ENCODE data around the gene OR52H1. TPM values are rescaled to one million over a fixed set of nuclear protein-coding genes. Genes with fewer than 3 reads are reported as not detected.

Gene OR52H1
- total RNA-seq, 1 donor from 2014 or later: not detected

DNA sequence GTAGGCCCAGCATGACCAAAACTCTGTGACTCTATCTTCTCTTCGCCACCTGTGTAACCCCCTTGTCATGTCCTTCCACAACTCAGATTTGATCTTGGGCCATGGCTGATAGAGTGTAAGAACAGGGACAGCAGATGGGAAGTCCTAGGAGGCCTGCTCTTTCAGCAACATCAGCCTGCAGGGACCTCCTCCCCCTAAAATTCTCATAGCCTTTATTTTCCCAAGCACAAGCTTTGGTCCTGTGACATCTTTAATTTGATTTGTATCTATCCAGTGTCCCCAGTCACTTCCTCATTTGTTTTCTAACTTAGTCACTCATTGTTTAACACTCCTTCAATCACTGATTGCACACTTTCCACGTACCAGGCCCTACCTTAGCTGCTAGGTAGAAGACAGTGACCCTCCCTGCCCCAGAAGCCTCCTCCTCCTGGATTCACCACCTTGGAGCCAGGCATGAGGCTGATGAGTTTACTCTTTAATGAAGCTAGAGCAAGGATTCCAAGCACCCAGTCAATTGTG, 43.9 kb downstream of the OR52H1 start:
- Histone ChIP-seq H3F3A (ENCODE audit: low read depth) (no peaks in the 10 kb centered on the region), H3K9ac (no peak overlapping the region), H3K27ac (no peak overlapping the region), H3K4me1 (no peaks in the 10 kb centered on the region), H2AFZ (replicated peaks) (no peak overlapping the region), H4K20me1 (ENCODE audit: low read depth) (no peaks in the 10 kb centered on the region), H3K9me3 (ENCODE audit: low read depth) (no peaks in the 10 kb centered on the region), H3K4me3 (no peak overlapping the region), H3K27me3 (no peaks in the 10 kb centered on the region), H3K4me2 (no peak overlapping the region), H3K36me3 (no peaks in the 10 kb centered on the region), H3K79me2 (ENCODE audit: low read depth) (no peaks in the 10 kb centered on the region)
- TF ChIP-seq EZH2 (IDR thresholded peaks at IDR 0.05): no peak
- TF ChIP-seq EZH2phosphoT487 (IDR thresholded peaks at IDR 0.05): no peak
- TF ChIP-seq, protein P1, sequence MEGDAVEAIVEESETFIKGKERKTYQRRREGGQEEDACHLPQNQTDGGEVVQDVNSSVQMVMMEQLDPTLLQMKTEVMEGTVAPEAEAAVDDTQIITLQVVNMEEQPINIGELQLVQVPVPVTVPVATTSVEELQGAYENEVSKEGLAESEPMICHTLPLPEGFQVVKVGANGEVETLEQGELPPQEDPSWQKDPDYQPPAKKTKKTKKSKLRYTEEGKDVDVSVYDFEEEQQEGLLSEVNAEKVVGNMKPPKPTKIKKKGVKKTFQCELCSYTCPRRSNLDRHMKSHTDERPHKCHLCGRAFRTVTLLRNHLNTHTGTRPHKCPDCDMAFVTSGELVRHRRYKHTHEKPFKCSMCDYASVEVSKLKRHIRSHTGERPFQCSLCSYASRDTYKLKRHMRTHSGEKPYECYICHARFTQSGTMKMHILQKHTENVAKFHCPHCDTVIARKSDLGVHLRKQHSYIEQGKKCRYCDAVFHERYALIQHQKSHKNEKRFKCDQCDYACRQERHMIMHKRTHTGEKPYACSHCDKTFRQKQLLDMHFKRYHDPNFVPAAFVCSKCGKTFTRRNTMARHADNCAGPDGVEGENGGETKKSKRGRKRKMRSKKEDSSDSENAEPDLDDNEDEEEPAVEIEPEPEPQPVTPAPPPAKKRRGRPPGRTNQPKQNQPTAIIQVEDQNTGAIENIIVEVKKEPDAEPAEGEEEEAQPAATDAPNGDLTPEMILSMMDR (IDR thresholded peaks at IDR 0.05): no peak
- no peak for DNase-seq (ENCODE audit: low spot score)
- H3K27me3 Mint-ChIP-seq (ENCODE audit: insufficient read depth, low read depth): peaks cover 4% of the 10 kb centered on the region
- no peaks in the 10 kb centered on the region for H3K36me3 Mint-ChIP-seq
- no peak overlapping the region for H3K27ac Mint-ChIP-seq
- H3K4me1 Mint-ChIP-seq: no peaks in the 10 kb centered on the region
- H3K4me3 Mint-ChIP-seq: no peak overlapping the region
- H3K9me3 Mint-ChIP-seq: no peaks in the 10 kb centered on the region

DNA sequence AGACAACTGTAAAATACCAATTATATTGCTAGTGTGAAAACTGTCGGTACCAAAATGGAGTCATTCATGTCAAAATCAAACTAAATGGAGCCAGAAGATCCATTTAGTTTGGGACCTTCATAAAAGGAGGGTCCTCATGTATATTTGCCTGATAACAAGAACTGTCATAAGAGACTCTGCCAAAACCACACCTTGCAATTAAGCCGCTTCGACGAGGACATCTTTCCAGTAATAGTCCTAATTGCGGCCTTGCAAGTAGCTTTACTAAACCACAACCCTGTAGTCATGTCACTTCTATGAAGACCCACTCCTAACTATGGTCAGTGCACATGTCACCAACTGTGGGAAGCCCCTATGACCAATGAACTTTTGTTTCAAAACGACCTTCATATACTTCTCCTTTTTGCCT, 47.9 kb downstream of the OR52H1 start:
- Histone ChIP-seq H4K20me1 (ENCODE audit: low read depth) (no peaks in the 10 kb centered on the region), H3F3A (ENCODE audit: low read depth) (no peaks in the 10 kb centered on the region), H3K36me3 (no peaks in the 10 kb centered on the region), H2AFZ (replicated peaks) (no peak overlapping the region), H3K79me2 (ENCODE audit: low read depth) (no peaks in the 10 kb centered on the region), H3K4me2 (no peak overlapping the region), H3K9me3 (ENCODE audit: low read depth) (no peaks in the 10 kb centered on the region), H3K27me3 (no peaks in the 10 kb centered on the region), H3K27ac (no peak overlapping the region), H3K4me1 (no peaks in the 10 kb centered on the region), H3K9ac (no peak overlapping the region), H3K4me3 (no peak overlapping the region)
- TF ChIP-seq EZH2 (IDR thresholded peaks at IDR 0.05) (no peak), EZH2phosphoT487 (IDR thresholded peaks at IDR 0.05) (no peak)
- TF ChIP-seq, protein P1 (IDR thresholded peaks at IDR 0.05): no peak
- H3K9me3 Mint-ChIP-seq: no peaks in the 10 kb centered on the region
- no peak overlapping the region for H3K27ac Mint-ChIP-seq
- H3K4me3 Mint-ChIP-seq: no peak overlapping the region
- DNase-seq (ENCODE audit: low spot score): no peak
- no peaks in the 10 kb centered on the region for H3K27me3 Mint-ChIP-seq (ENCODE audit: insufficient read depth, low read depth)
- H3K36me3 Mint-ChIP-seq: no peaks in the 10 kb centered on the region
- H3K4me1 Mint-ChIP-seq: no peaks in the 10 kb centered on the region

DNA sequence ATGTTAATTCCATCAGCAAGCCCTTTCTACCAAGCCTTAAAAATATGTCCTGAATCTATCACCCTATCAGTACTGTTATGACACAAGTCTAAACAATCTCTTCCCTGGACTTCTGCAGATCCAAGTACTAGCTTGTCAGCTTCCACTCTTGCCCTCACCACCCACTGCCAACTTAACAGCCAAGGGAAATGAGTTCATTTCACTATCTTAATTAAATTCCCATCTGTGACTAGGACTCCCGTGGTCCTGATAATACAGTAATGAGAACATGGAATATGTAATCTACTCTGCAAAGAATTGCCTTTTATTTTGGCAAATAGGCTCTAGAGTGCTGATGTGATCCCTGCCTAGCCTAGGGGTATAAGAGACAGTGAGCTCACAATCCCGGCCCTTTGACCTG, 48.7 kb downstream of the OR52H1 start:
- H3K4me3 ChIP-seq: no peak overlapping the region
- H3K36me3 Mint-ChIP-seq: no peaks in the 10 kb centered on the region
- no peaks in the 10 kb centered on the region for H3K79me2 ChIP-seq (ENCODE audit: low read depth)
- H3K27ac ChIP-seq: no peak overlapping the region
- no peaks in the 10 kb centered on the region for H3K4me1 ChIP-seq
- DNase-seq (ENCODE audit: low spot score): no peak
- no peak overlapping the region for H2AFZ ChIP-seq (replicated peaks)
- H3K4me2 ChIP-seq: no peak overlapping the region
- TF ChIP-seq EZH2 (IDR thresholded peaks at IDR 0.05) (no peak), EZH2phosphoT487 (IDR thresholded peaks at IDR 0.05) (no peak)
- TF ChIP-seq, protein P1 (IDR thresholded peaks at IDR 0.05): no peak
- no peaks in the 10 kb centered on the region for H3K4me1 Mint-ChIP-seq
- H3K27ac Mint-ChIP-seq: no peak overlapping the region
- no peaks in the 10 kb centered on the region for H3K36me3 ChIP-seq
- H3K9me3 ChIP-seq (ENCODE audit: low read depth): no peaks in the 10 kb centered on the region
- H3K9ac ChIP-seq: no peak overlapping the region
- no peaks in the 10 kb centered on the region for H3F3A ChIP-seq (ENCODE audit: low read depth)
- no peaks in the 10 kb centered on the region for H3K9me3 Mint-ChIP-seq
- H3K27me3 ChIP-seq: no peaks in the 10 kb centered on the region
- no peaks in the 10 kb centered on the region for H4K20me1 ChIP-seq (ENCODE audit: low read depth)
- H3K4me3 Mint-ChIP-seq: no peak overlapping the region
- H3K27me3 Mint-ChIP-seq (ENCODE audit: insufficient read depth, low read depth): no peaks in the 10 kb centered on the region

Other genes with a start within 250 kb of the OR52H1 start
- gene OR51B4, start 246.6 kb downstream of the OR52H1 start, total RNA-seq (ENCODE audit: low replicate concordance): 0.22 TPM in 1 of 2 replicates, not detected in the other
- gene OR51B2, start 224.2 kb downstream of the OR52H1 start, total RNA-seq (ENCODE audit: low replicate concordance): 0.40 TPM in 1 of 2 replicates, not detected in the other
- 0.22 TPM in 1 of 2 replicates, not detected in the other for gene OR51B5, start 205.0 kb downstream of the OR52H1 start, total RNA-seq (ENCODE audit: low replicate concordance)
- not detected in 2 replicates for gene OR51B6, start 197.0 kb downstream of the OR52H1 start, total RNA-seq (ENCODE audit: low replicate concordance)
- gene OR51M1, start 164.7 kb downstream of the OR52H1 start, total RNA-seq (ENCODE audit: low replicate concordance): not detected in 2 replicates
- gene OR51Q1, start 126.4 kb downstream of the OR52H1 start, total RNA-seq (ENCODE audit: low replicate concordance): not detected in 2 replicates
- 0.15 TPM in 1 of 2 replicates, not detected in the other for gene OR51I1, start 107.0 kb downstream of the OR52H1 start, total RNA-seq (ENCODE audit: low replicate concordance)
- not detected in 2 replicates for gene OR51I2, start 99.2 kb downstream of the OR52H1 start, total RNA-seq (ENCODE audit: low replicate concordance)
- gene OR52D1, start 59.9 kb downstream of the OR52H1 start, total RNA-seq (ENCODE audit: low replicate concordance): not detected in 2 replicates
- 0.37 and 0.39 TPM in 2 replicates for gene UBQLN3, start 38.6 kb downstream of the OR52H1 start, total RNA-seq (ENCODE audit: low replicate concordance)
- 0.19 and 0.90 TPM in 2 replicates for gene UBQLNL, start 31.8 kb downstream of the OR52H1 start, total RNA-seq (ENCODE audit: low replicate concordance)
- gene OR52B6, start 32.3 kb upstream of the OR52H1 start, total RNA-seq (ENCODE audit: low replicate concordance): not detected in 2 replicates
- 7.1 and 7.4 TPM in 2 replicates for gene TRIM6, start 48.1 kb upstream of the OR52H1 start, total RNA-seq (ENCODE audit: low replicate concordance)
- gene TRIM34, start 76.5 kb upstream of the OR52H1 start, total RNA-seq (ENCODE audit: low replicate concordance): 4.1 and 4.5 TPM in 2 replicates
- gene TRIM5, start 136.5 kb upstream of the OR52H1 start, total RNA-seq (ENCODE audit: low replicate concordance): 24.5 and 26.7 TPM in 2 replicates
- gene TRIM22, start 141.2 kb upstream of the OR52H1 start, total RNA-seq (ENCODE audit: low replicate concordance): 15.1 and 21.3 TPM in 2 replicates
- 0.41 TPM in 1 of 2 replicates, not detected in the other for gene OR56B1, start 187.9 kb upstream of the OR52H1 start, total RNA-seq (ENCODE audit: low replicate concordance)
- 0.12 TPM in 1 of 2 replicates, not detected in the other for gene OR52N4, start 205.7 kb upstream of the OR52H1 start, total RNA-seq (ENCODE audit: low replicate concordance)
- gene OR52N5, start 234.8 kb upstream of the OR52H1 start, total RNA-seq (ENCODE audit: low replicate concordance): not detected in 2 replicates
- gene OR52N1, start 242.7 kb upstream of the OR52H1 start, total RNA-seq (ENCODE audit: low replicate concordance): 0.12 TPM in 1 of 2 replicates, not detected in the other

Measured in neural progenitor cell (in vitro differentiated cells).